ENCODE results near the gene MEI1.

MEI1 gene

DNA sequence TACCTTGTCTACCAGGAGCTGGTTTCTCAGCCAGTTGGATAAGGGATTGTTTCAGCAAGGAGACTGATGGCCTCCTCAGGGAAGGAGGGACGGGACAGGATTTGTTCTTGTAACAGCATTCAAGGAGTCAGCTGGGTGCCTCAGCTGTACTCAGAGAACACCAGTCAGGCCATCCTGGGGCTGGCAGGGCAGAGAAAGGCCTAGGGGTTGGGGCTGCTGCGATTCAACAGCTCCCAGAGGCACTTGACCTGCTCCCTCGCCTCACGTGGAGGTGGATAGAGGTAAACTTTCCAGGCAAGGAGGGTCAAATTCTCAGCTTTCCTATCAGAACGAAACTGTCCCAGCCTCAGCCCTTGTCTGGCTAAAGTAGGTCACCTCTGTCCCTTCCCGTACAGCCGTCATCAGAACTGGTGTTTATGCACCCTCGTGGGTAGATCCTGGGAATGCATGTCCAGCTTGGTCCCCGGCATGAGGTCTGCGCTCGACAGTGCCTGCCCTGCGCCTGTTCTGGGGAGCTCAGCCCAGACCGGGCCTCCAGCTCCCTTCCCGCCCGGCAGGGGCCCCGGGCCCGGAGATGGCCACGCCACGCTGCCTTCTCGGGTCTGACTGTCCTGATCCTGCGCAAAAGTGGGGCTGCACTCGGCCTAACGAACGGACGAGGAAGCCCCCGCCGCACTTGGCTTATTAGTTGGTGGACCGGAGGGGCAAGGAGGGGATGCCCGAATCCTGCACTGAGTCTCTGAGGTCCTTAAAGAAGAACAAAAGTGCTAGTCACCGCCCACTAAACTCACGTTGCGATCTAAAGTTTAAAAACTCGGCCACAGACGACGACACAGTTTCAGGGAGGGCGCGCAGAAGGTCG, 100.4 kb downstream of the MEI1 start:
- DNase-seq = no peak

DNA sequence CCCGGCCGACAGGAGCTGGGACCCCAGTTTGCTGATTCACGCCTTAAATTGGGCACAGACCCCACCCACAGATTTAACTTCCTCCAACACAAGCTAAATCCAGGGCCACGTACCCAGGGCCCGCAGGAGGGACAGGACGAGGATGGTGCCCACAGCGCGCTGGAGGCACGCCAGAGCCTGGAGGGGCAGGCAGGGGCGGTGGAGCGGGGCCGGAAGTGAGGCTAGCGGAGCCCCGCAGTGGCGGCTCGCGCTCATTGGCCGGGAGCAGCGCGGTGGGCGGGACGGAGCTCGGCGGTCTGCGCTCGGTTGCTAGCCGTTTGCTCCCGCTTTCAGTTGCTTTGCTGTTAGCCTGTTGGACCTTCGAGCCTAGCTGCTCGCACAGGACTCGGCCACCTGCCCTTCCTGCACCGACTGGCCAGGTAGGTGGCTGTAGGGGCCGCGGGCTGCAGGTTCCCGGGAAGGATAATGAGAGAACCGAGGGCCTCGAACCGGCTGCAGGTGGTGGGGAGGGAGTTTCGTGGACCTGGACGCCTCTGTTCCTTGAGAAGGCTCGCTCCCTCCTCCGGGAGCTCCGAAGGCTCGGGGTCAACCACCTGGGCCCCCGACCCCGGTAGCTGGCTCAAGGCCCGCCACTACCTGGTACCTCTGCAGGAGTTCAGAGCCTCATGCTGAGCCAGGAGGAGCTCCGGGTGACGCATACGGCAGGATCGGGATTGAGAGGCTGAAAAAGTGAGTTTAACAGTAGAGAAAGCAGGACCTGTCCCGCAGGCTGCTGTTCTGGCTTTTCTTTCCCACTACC, 101.2 kb downstream of the MEI1 start, which contains the start of gene CCDC134:
Gene CCDC134, plus strand, starts transcription at position 332 of the 799 bp plus-strand sequence. CDS start 8,212 bp downstream, outside the sequence.
- peak; percentile 84 for DNase-seq

DNA sequence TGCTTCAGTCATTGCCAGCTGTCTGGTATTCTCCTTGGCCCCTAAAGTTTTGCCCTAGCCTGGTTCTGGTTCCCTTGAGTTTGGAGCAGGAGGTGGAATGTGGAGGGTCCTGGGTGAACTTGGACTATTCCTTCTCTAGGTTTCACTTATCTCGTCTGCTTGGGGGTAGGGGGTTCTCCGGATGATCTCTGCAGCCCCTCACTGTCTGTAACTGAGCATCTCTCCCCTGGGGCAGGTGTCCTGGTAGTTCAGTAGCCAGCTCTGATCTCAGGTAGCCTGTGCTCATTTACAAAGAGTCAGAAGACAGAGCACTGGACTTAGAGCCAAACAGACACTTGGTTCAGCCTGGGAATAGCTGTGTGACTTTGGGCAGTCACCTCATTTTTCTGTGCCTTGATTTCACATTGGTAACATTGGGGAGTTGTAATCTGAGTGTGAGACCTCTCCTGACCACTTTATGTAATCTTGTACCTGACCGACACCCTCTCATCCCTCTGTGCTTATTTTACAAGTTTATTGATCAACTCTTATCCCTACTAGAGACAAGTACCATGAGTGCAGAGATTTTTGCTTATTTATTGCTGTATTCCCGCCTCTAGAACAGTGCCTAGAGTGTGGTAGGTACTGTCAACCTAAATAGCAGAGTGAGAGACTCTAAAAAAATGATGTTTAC, 102.0 kb downstream of the MEI1 start:
- DNase-seq = no peak

DNA sequence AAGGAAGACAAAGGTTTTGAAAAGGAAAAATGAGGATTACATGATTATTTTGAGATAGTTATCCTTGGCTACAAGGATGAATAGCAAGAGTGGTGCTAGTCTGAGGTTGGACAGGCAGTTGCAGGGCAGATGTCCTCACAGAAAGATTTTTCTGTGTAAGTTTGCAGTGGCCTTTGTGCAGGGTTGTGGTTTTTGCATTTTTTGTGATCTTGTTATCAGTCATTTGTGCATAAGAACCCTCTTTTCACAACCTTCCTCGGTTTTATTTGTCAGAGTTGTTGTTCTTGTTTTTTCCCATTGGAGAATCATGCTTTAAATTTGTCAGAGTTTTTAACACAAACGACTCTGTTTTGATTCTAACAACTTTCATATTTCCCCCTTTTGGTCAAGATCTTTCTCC, 102.6 kb downstream of the MEI1 start:
- DNase-seq = no peak

DNA sequence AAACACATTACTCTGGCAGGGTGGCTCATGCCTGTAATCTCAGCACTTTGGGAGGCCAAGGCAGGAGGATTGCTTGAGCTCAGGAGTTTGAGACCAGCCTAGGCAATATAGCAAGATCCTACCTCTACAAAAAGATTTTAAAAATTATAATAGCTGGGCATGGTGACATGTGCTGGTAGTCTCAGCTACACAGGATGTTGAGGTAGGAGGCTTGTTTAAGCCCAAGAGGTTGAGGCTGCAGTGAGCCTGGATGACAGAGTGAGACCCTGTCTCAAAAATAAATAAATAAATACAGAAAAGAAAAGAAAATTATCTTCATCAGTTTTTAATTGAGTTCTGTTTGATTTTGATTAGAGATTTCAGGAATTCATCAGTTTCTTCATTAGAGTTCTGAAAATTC, 106.3 kb downstream of the MEI1 start:
- DNase-seq = no peak

DNA sequence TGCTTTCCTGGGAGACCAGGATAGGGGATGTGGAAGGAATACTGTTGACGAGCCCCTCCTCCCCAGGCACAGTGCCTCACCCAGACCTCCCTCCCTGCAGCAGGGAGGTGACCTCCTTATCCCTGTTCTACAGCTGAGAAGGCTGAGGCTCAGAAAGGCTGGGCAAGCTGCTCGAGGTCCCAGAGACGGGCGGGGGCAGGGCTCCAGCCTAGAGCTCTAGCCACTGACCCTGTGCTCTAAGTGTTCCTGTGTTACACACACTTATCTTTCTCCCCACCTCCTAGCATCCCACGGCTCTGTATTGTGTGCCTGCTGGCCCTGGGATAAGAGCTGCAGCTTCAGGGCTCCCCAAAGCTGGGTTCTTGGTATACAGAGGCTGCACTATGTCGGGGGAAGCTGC, 109.1 kb downstream of the MEI1 start:
- no peak for DNase-seq

DNA sequence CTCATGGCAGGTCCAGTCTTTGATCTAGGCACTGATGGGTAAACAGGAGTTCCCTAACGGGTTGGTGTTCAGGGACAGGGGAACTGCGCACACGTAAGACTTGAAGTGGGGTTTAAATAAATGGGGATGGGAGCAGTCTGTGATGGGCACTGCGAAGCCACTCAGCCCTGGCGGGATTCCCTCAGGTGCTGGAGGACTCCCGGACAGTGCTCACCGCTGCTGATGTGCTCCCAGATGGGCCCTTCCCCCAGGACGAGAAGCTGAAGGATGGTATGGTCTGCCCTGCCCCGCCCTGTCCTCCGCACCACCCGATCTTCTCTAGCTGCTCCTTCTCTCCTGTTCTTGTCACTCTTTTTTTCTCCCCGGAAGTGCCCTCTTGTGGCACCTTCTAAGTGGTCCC, 110.7 kb downstream of the MEI1 start:
- DNase-seq = no peak

DNA sequence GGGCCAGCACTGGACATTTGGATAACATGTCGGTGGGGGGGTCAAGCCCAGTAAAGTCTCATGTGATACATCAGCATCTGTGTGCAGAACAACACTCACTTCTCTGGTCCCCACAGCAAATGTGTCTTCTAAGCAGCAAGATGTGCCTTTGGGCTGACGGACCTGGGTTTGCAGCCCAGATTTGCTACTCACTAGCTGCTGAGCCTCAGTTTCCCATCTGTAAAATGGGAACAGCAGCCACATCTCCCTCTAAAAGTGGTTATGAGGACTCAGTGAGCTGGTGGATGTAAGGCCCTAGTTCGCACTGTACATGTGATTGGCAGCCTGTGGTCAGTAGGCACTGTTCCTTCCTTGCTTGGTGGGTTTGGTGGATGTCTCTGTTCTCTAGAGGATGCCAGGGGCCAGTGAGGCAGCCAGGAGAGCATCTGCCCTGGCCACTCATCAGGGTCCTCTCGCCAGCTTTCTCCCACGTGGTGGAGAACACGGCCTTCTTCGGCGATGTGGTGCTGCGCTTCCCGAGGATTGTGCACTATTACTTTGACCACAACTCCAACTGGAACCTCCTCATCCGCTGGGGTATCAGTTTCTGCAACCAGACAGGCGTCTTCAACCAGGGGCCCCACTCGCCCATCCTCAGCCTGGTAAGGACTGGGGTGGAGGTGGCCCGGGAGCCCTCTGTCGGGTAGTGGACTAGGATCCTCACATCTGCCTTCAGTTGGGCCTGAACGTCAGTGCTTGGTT, 113.7 kb downstream of the MEI1 start:
- no peak for DNase-seq

DNA sequence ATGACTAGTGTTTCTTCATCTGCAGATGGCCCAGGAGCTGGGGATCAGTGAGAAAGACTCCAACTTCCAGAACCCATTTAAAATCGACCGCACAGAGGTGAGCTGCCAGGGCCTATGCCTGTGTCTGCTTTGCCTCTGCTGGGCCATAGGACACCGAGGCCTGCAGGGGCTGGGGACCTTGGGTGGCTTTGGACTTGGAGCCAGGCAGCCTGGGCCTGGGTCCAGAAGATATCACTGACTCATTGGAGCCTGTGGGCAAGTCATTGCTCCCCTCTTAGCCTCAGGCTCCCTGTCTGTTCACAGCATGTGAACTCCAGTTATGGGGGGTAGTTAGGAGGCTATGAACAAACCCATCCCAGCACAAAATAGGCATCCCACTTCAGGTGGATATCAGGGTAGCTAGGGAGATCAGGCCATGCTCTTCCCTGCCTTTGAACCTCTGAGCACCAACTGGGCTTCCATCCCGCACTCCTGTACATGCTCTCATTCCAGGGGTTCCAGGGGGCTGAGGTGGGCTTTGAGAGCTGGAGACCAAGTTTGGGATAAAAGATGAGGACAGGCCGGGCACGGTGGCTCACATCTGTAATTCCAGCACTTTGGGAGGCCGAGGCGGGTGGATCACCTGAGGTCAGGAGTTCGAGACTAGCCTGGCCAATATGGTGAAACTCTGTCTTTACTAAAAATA, 114.6 kb downstream of the MEI1 start:
- no peak for DNase-seq

DNA sequence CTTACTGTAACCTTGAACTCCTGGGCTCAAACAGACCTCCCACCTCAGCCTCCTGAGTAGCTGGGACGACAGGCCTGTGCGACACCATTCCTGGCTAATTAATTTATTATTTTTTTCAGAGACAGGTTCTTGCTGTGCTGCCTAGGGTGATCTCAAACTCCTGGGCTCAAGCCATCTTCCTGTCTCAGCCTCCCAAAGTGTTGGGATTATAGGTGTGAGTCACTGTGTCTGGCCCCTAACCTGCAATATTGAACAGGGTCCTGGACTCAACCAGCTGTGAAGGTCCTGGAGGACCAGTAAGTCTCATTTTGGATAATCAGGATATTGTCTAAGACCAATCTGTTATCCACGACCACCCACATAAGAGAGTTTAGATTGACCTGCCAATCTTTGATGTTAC, 116.4 kb downstream of the MEI1 start:
- no peak for DNase-seq

DNA sequence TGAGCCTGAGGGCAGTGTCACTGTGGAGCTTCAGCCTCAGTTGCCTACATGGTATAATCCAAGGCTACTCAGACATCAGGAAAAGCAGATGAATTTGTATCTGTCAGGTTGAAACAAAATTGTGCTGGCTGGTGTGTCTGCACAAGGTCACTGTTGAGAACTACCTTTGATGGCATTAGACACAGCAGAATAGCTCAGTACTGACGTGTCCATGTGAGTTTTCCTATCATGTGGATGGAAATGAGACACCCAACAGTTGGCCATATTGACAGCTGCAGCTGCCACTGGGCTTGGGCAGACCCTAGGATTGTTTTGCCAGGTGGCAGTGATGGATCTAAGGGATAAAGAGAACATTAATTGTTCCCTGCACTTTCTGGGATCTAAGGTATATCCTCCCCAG, 116.9 kb downstream of the MEI1 start:
- no peak for DNase-seq

DNA sequence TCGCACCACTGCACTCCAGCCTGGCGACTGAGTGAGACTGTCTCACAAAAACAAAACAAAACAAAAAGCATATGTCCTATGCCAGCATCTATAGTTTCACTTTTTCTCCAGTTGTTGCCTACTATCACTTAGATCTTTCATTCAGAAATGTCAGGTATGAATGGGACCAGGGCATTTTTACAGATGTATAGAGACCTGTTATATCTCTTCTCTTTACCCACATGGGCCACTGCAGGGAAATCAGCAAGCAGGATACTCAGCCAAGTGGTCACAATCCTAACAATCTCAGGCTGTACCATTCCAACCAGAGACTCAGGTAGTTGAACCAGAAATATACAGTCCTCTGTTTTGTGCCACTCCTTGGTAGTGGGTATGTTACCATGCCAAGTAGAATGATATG, 117.6 kb downstream of the MEI1 start:
- DNase-seq = no peak

DNA sequence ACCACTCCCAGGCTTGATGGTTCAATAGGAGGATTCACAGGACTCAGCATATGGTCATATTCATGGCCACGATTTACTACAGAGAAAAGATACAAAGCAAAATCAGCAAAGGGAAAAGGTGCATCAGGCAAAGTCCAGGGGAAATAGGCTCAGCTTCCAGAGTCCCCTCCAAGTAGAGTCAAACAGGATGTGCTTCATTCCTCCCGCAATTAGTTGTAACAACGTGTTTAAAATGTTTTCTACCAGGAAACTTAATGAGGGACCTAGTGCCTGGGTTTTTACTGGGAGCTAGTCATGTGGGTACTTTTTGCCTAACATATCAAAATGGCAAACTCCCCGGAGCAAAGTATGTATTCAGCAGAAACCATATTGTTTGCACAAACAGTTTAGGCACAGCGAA, 118.7 kb downstream of the MEI1 start:
- no peak for DNase-seq

DNA sequence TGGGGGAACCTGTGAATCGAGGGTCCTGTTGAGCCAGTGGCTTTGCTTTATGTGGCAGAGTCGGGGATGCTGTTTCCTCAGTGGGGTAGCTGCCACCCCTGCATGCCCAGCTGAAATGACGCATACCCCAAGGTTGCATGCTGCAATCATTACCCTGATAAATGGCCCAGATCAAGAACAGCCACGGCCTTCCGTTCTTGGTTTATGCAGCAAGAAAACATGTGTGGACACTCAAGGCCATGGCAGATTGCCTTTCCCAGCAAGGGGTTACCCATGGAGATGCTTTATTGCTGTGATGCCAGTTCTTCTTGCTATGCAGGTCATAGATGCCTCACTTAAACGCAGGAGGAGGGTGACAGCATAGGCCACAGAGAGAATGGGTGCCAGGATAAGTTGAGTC, 119.3 kb downstream of the MEI1 start:
- no peak for DNase-seq

DNA sequence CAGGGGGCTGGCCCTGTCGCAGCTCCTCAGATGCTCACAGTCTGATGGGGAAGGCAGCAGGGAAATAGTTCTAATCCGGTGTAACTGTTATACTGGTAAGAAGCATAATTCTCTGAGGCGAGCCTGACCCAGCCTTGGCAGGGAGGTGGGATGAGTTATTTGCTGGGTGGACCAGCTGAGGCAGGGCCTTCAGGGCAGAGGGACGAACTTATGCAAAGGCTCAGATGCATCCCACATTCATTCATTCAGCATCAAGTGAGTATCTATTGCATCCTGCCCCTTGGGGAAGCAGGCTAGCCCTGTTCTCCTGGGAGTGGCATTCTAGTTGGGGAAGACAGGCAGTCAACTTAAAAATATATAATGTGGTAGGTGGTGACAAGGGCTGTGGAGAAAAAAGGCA, 120.0 kb downstream of the MEI1 start:
- no peak for DNase-seq

DNA sequence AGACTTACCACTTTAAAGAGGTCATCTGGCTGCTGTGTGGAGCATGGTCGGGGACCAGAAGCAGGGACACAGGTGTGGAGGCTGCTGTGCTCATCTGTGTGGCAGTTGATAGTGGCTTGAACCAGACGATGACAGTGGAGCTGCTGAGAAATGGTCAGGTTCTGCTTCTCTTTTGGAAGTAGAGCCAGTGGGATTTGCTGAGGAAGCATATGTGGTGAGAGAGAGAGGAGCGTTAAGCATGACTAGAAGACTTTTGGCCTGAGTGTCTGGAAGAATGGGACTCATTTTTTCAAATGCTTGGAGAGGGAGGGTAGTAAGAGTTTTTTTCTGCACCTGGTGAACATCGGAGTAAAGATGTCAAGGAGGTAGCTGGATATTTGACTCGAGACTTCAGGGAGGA, 121.1 kb downstream of the MEI1 start:
- DNase-seq = no peak

DNA sequence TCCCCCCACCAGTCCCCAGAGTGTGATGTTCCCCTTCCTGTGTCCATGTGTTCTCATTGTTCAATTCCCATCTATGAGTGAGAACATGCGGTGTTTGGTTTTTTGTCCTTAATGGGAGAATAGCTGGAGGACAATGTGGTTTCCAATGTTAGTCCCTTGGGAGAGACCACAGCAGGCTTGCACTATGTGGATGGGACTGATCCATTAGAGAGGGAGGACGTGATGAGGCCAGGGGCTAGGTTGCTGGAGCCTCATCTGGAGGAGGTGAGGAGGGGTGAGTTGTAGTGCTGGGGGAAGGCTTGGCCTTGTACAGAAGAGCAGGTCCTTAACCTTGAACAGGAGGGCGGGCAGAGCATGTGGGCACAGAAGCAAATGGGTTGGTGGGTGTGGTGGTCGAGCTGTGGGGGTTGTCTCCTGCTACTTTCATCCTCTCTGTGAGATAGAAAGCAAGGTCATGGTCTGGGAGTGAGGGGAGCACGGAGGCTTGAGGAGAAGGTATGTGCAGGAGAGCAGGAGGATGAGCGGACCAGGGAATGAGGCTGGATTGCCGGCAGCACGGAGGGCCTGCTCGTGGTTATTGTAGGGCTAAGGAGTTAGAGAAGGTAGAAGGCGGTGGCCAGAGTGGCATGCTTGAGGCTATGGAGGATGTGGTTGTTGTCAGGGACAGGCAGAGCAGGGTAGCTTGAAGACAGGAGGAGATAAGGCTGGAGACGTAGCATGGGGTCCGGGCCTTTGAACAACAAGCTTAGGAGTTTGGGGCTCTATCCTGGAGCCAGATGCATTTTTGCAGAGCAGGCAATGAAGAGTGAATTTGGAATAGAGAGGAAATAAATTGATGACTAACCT, 122.4 kb downstream of the MEI1 start:
- DNase-seq = no peak

DNA sequence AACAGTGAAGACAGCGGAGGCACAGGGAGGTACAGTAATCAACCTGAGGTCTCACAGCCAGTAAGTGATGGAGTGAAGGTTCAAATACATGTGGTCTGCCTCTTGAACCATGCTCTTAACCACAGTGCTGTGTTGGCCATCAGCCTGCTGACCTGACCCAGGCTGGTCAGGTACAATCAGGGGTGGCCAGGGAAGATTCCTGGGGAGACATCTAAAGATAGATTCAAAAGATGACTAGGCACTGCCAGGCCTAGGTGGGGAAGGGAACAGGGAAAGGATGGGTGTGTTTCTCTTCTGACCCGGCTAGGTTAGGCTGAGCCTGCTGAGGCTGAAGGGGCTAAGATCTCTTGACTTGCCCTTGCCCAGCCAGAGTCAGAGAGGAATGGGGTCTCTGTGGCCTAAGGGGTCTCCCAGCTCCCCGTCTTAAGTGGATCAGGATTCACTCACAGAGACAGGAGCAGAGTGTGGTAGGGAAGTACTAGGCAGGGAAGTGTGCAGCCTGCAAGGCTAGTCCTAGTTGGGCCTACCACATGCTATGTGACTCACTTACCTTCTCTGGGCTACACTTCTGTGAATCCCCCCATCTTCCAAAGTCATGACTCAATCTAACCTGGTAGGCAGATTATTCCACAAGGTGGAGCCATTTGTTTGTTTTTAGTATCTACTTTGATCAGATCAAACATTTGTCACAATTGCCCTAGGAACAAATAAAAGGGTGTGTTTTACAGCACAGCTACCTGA, 123.2 kb downstream of the MEI1 start:
- DNase-seq = peak; percentile 37

DNA sequence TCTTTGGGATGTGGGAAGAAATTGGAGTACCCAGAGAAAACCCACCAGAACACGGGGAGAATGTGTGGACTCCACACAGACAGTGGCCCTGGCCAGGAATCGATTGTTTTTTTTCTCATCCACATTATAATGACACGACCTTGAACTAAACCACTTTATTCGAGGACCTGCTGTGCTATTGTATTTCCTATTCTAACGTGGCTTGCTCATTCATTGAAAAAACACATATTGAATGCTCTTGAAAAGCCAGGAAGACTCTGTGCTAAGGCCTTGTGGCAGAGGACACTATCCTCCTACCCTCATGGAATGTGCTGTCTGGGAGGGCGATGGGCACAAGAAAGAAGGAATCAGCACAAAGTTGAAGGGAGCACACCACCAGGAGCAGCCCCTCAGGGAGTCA, 124.5 kb downstream of the MEI1 start:
- no peak for DNase-seq

DNA sequence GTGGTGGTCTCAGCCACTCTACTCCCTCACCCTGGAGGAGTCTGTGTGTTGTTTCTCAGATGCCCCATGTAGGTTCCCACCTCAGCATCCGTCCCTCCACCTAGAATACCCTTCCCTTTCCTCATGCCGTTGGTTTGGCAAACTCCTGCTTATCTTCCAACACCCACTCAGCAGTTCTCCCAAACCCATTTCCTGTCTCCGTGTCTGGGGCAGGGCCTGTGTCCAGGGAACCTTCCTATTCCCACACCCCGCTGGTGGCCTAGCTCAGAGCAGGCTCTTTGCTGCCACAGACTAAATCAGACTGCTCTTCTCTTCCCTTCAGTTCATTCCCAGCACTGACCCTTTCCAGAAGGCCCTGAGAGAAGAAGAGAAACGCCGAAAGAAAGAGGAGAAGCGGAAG, 126.1 kb downstream of the MEI1 start:
- DNase-seq = no peak

DNA sequence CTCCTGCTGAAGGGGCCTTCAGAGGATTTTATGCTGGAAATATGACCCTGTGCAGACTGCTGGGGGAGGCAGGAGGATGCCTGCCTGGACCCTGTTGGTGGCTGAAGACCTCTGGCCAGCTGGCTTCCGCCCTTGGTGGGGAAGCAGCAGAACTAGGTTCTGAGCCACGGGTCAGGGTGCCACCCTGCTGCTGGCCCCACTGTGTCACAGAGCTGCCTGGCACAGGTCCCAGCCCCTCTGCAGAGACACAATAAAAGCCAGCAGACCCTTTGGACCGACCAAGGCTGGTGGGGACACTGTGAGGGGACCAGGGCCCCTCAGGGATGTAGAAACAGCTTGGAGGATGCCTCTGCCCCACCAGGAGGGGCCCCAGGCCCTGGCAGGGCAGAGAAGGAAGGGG, 126.7 kb downstream of the MEI1 start:
- DNase-seq = no peak

Data from NCI-H1092 (cell line).